Measurements from ENCODE around the gene UPF2.

UPF2 gene

GRCh38 chr10:11881477-11882417 is 160.9 kb downstream of the UPF2 start:
- TF ChIP-seq POLR2AphosphoS5 (IDR thresholded peaks at IDR 0.05; ENCODE audit: low read depth, low read length), result no peak
- TF ChIP-seq SIN3A (IDR thresholded peaks at IDR 0.05; ENCODE audit: borderline replicate concordance, insufficient read depth, low read length), result no peak
- TF ChIP-seq FOXP2 (optimal IDR thresholded peaks at IDR 0.05; ENCODE audit: borderline replicate concordance, extremely low read depth, extremely low read length, insufficient read depth), result no peak
- no peak for TF ChIP-seq TAF1 (IDR thresholded peaks at IDR 0.05; ENCODE audit: borderline replicate concordance, insufficient read depth, low read length)
- no peak for TF ChIP-seq REST (IDR thresholded peaks at IDR 0.05; ENCODE audit: insufficient read depth in 1 of 2, low read depth in 2 of 2, low read length in 2 of 2)

- TF ChIP-seq FOXP2 (optimal IDR thresholded peaks at IDR 0.05; ENCODE audit: borderline replicate concordance, extremely low read depth, extremely low read length, insufficient read depth), result no peak
- TF ChIP-seq POLR2AphosphoS5 (IDR thresholded peaks at IDR 0.05; ENCODE audit: low read depth, low read length), result no peak
- TF ChIP-seq TAF1 (IDR thresholded peaks at IDR 0.05; ENCODE audit: borderline replicate concordance, insufficient read depth, low read length), result no peak
- no peak for TF ChIP-seq REST (IDR thresholded peaks at IDR 0.05; ENCODE audit: insufficient read depth in 1 of 2, low read depth in 2 of 2, low read length in 2 of 2)
- TF ChIP-seq SIN3A (IDR thresholded peaks at IDR 0.05; ENCODE audit: borderline replicate concordance, insufficient read depth, low read length), result no peak
Observed at GRCh38 chr10:11881030-11881476, 161.6 kb downstream of the UPF2 start.

- TF ChIP-seq SIN3A (IDR thresholded peaks at IDR 0.05; ENCODE audit: borderline replicate concordance, insufficient read depth, low read length) (no peak), TAF1 (IDR thresholded peaks at IDR 0.05; ENCODE audit: borderline replicate concordance, insufficient read depth, low read length) (no peak), REST (IDR thresholded peaks at IDR 0.05; ENCODE audit: insufficient read depth in 1 of 2, low read depth in 2 of 2, low read length in 2 of 2) (no peak), POLR2AphosphoS5 (IDR thresholded peaks at IDR 0.05; ENCODE audit: low read depth, low read length) (no peak), FOXP2 (optimal IDR thresholded peaks at IDR 0.05; ENCODE audit: borderline replicate concordance, extremely low read depth, extremely low read length, insufficient read depth) (no peak)
Observed at GRCh38 chr10:11880151-11881029, 162.2 kb downstream of the UPF2 start.

GRCh38 chr10:11879387-11880094 is 163.1 kb downstream of the UPF2 start:
- TF ChIP-seq TAF1 (IDR thresholded peaks at IDR 0.05; ENCODE audit: borderline replicate concordance, insufficient read depth, low read length) (no peak), FOXP2 (optimal IDR thresholded peaks at IDR 0.05; ENCODE audit: borderline replicate concordance, extremely low read depth, extremely low read length, insufficient read depth) (no peak), REST (IDR thresholded peaks at IDR 0.05; ENCODE audit: insufficient read depth in 1 of 2, low read depth in 2 of 2, low read length in 2 of 2) (no peak), POLR2AphosphoS5 (IDR thresholded peaks at IDR 0.05; ENCODE audit: low read depth, low read length) (no peak), SIN3A (IDR thresholded peaks at IDR 0.05; ENCODE audit: borderline replicate concordance, insufficient read depth, low read length) (no peak)
